VCaP (cell line): ENCODE measurements around the gene SOX5.

Experiments used
- H3K27ac ChIP-seq: fragments of 450-650 bp; 2 replicates; pipeline ENCODE4 v1.5.1; 2017
- TF ChIP-seq, protein P1 (sequence below): fragments of 450-650 bp; conservative IDR thresholded peaks from 2 replicates; pipeline ENCODE4 v1.5.1; 2017; ENCODE audit warnings: mild to moderate bottlenecking, moderate library complexity

Gene SOX5

DNA sequence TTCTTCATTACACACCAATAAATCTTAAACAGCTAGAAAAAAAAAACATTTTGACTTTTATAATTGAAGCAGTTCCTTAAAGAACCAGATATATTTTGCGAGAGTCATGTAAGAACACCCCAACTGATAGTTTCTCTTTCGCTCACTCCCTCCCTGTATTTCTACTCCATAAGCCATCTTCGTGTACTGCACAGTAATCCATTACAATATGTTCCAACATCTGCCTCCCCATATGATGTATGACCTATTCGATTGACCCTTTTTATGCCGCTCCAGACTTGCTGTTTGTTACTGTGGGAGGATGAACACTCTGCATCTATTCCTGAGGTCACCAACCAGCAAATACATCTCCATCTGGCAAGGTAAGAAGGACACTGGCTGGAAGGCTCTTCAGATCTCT is 331.7 kb downstream of the SOX5 start:
- no peak overlapping the region for H3K27ac ChIP-seq
- TF ChIP-seq, protein P1, sequence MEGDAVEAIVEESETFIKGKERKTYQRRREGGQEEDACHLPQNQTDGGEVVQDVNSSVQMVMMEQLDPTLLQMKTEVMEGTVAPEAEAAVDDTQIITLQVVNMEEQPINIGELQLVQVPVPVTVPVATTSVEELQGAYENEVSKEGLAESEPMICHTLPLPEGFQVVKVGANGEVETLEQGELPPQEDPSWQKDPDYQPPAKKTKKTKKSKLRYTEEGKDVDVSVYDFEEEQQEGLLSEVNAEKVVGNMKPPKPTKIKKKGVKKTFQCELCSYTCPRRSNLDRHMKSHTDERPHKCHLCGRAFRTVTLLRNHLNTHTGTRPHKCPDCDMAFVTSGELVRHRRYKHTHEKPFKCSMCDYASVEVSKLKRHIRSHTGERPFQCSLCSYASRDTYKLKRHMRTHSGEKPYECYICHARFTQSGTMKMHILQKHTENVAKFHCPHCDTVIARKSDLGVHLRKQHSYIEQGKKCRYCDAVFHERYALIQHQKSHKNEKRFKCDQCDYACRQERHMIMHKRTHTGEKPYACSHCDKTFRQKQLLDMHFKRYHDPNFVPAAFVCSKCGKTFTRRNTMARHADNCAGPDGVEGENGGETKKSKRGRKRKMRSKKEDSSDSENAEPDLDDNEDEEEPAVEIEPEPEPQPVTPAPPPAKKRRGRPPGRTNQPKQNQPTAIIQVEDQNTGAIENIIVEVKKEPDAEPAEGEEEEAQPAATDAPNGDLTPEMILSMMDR = no peak

DNA sequence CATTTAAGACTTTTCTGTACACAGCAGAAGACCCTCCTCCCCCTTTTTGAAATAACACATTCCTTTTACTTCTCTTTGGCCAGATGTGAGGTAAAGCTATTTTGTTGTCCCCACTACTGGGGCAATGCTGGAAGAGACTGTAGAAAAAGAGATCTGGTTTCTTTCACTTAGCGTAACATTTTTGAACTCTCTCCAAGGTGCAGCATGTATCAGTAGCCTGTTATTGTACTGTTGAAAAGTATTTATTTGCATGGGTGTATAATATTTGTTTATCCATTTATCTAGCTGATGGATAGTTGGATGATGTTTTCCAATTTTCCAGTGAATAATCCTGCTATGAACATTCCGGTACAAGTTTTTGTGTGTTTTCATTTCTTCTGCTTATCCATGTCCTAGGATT is 335.2 kb downstream of the SOX5 start:
- no peak overlapping the region for H3K27ac ChIP-seq
- TF ChIP-seq, protein P1 = no peak

DNA sequence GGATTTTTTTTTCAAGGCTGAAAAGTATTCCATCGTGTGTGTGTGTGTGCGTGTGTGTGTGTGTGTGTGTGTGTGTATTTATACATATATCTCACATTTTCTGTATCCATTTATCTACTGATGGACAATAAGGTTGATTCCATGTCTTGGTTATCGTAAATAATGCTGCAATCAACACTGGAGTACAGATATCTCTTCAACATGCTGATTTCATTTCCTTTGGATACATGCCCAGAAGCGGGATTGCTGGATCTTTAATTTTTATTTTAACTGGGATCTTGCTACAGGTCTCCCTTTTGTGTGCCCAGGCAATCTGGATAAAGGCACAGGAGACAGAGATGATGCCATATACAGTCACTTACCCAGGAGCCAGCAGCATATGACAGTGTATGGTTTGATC is 338.1 kb downstream of the SOX5 start:
- H3K27ac ChIP-seq = no peak overlapping the region

DNA sequence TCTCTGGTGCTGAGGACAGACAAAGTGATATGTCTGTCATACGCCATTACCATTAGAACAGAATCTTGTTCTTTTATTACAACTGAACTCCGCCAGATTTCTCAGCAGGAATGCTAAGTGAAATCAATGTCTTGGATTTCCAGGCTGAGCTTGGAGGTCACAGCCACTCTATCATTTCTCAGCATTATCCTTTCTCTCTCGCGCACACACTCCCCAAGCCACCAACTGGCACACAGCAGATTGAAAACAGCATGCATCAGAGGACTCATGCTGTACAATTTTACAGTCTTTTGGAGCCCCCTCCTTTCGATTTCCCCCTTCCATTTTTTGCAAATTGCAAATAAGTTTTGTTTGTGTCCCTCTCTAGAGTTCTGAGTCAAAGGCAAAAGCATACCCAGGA is 348.6 kb downstream of the SOX5 start:
- TF ChIP-seq, protein P1 = no peak
- H3K27ac ChIP-seq = no peak overlapping the region

More for the DNA sequence above, 338.1 kb downstream of the SOX5 start:
- TF ChIP-seq, protein P1 = no peak

DNA sequence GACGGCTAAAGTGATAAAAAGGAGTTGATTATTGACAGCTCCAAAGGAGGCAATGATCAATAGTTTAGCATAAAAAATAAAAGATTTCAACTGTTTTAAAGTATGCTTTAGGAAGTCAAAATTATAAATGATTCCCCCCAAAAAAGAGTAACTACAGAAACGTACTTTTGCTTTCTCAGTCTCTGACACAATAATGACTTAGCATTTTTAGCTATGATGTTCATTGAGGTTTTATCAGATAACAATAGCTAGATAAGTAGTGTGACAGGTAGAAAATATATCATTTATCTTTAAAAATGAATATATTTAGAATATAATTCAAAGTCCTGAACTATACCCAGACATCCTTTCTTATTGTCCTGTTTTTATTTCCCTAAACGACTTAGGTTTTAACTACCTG is 352.9 kb downstream of the SOX5 start:
- no peak overlapping the region for H3K27ac ChIP-seq
- TF ChIP-seq, protein P1 = no peak

DNA sequence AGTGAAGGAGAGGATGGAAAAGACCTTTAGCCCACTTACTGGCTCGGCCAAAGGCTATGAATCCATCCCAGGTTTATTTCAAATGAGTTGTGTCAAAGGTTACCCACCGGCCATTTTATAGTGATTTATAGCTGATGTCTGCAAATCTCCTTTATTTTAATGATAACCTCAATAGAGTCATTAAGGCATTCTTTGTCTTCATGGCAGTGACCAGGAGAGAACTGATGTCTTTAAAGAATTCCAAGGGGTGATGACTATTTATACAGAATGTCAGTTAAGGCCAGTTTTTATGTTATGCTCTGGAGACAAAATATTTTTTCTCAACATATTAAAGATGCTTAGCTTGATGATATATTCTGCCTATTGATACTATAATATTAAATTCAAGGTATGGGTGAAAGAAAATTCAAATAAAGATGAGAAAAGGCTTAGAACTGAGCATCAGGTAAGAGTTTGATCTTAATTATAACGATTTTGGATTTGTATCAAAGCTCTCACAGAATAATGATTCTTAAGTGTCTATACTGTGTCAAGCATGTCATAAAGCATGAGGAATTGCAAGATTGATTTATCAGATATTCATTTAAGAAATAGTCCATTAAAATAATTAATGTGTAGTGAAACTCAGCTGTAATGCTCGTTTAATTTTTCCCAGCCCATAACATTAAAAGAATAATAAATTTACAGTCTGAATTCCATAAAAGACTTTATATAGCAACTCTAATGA is 361.5 kb downstream of the SOX5 start:
- TF ChIP-seq, protein P1 = no peak
- H3K27ac ChIP-seq = no peak overlapping the region

DNA sequence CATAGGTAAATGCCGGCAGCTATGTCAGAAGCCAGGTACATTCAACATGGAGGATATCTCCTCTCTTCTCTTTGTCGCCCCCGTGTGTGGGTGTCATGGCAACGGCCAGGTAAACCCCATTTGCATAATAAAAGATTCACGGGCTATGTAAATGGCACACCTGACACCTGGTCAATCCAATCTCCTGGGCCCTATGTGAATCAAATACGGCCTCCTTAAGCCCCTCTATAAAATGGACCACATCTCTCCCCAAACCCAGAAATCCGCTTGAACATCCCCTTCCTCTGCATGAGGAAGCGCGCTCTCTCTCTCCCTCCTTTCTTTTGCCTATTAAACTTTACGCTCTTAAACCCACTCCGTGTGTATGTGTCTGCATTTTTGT is 363.7 kb downstream of the SOX5 start:
- TF ChIP-seq, protein P1 = no peak
- no peak overlapping the region for H3K27ac ChIP-seq
